ENCODE results near the gene DAZAP2. TPM values are rescaled to one million over a fixed set of nuclear protein-coding genes. Genes with fewer than 3 reads are reported as not detected.

The DAZAP2 gene
- total and polyA plus RNA-seq, 2 donors = 169 to 279 TPM

Other genes with a start within 250 kb of the DAZAP2 start
- 26.9 TPM for gene SLC11A2, start 212.4 kb upstream of the DAZAP2 start, total RNA-seq
- 30.0 TPM for gene SLC11A2, start 212.4 kb upstream of the DAZAP2 start, polyA plus RNA-seq
- gene LETMD1, start 190.5 kb upstream of the DAZAP2 start, total RNA-seq = 45.2 TPM
- gene LETMD1, start 190.5 kb upstream of the DAZAP2 start, polyA plus RNA-seq = 78.8 TPM
- gene CSRNP2, start 155.2 kb upstream of the DAZAP2 start, total RNA-seq = 11.7 TPM
- gene CSRNP2, start 155.2 kb upstream of the DAZAP2 start, polyA plus RNA-seq = 16.7 TPM
- 11.7 TPM for gene TFCP2, start 65.7 kb upstream of the DAZAP2 start, total RNA-seq
- 25.3 TPM for gene TFCP2, start 65.7 kb upstream of the DAZAP2 start, polyA plus RNA-seq
- gene POU6F1, start 20.8 kb upstream of the DAZAP2 start, total RNA-seq = 0.42 TPM
- gene POU6F1, start 20.8 kb upstream of the DAZAP2 start, polyA plus RNA-seq = 7.9 TPM
- gene SMAGP, start 31.6 kb downstream of the DAZAP2 start, total RNA-seq = 1.5 TPM
- 6.5 TPM for gene SMAGP, start 31.6 kb downstream of the DAZAP2 start, polyA plus RNA-seq
- gene BIN2, start 85.3 kb downstream of the DAZAP2 start, total RNA-seq = 63.3 TPM
- gene BIN2, start 85.3 kb downstream of the DAZAP2 start, polyA plus RNA-seq = 57.7 TPM
- 0.09 TPM for gene CELA1, start 107.9 kb downstream of the DAZAP2 start, total RNA-seq
- 0.71 TPM for gene CELA1, start 107.9 kb downstream of the DAZAP2 start, polyA plus RNA-seq
- gene GALNT6, start 152.6 kb downstream of the DAZAP2 start, total RNA-seq = 12.3 TPM
- 3.7 TPM for gene GALNT6, start 152.6 kb downstream of the DAZAP2 start, polyA plus RNA-seq
- 1.7 TPM for gene SLC4A8, start 186.0 kb downstream of the DAZAP2 start, total RNA-seq
- gene SLC4A8, start 186.0 kb downstream of the DAZAP2 start, polyA plus RNA-seq = 1.2 TPM

Measured in thymus (tissue), 2 donors.